Inflammatory macrophage (primary cell): Measurements from ENCODE around the gene DALRD3.

Source experiments
- DNase-seq, 2 donors: peaks; one replicate each; pipeline ENCODE4 v3.0.0-alpha.2; 2020 to 2022
- total RNA-seq, 18 experiments: gene quantifications; one replicate each; lab custom pipeline; 2026; ENCODE audit warnings: mixed read lengths in 6 of 18, inconsistent platforms in 2 of 18; lab: John Stamatoyannopoulos, UW

The DALRD3 gene
- 5.9 to 22.4 (median 15.3) reads per million in 18 experiments for total RNA-seq

GRCh38 chr3:49017971-49018706, at the start of gene DALRD3:
TSS of gene DALRD3 (minus strand) at chr3:49018580. CDS start at chr3:49018564, 16 bp downstream.
- peak; percentile 53 to 66 for DNase-seq

DNA sequence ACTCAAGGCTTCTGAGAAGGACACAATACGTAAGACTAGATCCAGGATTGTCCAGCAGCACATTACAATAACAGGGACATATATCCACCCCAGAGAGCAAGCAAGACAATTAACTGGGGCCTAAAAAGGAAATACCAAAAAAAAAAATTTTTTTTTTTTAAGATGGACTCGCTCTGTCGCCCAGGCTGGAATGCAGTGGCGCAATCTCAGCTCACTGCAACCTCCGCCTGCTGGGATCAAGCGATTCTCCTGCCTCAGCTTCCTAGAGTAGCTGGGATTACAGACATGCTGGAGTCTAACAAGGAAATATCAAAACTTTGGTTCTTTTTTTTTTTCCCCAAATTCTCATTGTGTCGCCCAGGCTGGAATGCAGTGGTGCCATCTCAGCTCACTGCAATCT, 39.6 kb upstream of the DALRD3 start:
- no peak for DNase-seq

DNA sequence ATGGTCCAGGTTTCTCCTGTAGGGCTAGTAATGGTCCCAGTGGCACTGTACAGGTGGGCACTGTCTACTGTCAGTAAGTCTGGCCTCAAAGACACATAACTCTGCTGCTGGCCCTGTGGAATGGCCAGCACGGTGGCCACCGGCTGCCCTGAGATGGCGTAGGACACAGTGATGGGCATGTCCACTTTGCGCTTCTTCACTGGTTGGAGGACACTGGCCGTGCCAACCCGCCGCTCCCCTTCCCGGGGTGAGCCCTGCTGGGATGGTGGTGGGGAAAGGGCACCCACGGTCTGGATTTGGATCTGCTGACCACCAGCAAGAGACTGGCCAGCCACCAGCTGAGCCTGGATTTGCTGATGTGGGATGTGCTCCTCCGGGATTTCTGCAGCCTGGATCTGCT, 38.9 kb upstream of the DALRD3 start:
- no peak for DNase-seq

- no peak for DNase-seq
Observed at GRCh38 chr3:49054344-49054862, 36.0 kb upstream of the DALRD3 start.

DNA sequence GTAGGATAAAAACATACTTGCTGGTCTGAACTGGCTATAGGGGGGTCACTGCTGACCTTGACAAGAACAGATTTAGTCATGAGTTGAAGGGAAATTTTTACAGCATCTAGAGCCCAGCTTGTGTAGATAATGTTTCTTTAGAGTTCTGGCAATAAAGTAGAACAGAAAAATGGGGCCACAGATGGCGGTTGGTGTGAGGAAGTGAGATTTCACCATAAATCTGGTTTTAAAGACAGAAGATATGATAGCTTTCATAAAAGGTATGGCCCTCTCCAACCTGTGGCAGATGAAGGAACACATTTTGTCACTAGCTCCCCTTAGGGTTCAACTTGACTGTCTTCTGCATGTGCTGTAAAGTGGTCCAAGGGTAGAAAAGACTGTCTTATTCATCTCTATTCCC, 35.2 kb upstream of the DALRD3 start:
- DNase-seq = no peak

DNA sequence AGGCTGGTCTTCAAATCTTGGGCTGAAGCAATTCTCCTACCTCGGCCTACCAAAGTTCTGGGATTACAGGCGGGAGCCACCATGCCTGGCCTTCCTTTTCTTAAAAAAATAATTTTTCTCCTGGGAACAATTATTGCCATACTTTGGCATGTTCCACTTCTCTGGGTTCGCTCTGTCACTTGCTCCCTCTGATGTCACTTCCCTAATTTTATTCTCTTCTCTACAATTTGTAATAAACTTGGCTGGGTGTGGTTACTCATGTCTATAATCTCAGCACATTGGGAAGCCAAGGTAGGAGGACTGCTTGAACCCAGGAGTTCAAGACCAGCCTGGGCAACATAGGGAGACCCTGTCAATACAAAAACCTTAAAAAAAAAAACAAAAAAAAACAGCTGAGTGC, 16.9 kb upstream of the DALRD3 start:
- DNase-seq = peak; percentile 63 to 76

DNA sequence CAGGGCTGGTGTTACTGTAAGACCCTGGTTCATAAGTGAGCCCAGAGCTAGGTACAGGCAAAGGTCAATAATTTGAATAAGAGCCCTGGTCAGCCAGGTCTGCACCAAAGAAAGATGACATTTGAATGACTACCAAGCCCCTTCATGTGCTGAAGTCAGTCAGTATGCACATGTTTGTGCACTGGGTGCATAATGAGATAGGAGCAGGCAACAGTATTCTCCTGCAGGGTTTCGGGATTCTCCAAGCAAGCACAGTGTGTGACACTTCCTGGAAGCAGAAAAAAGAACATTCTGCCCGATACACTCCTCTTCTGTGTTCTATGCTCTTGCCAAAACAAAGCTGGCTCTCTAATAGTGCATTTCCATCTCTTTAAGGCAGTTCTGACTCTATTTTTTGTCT, 16.3 kb upstream of the DALRD3 start:
- DNase-seq = no peak

DNA sequence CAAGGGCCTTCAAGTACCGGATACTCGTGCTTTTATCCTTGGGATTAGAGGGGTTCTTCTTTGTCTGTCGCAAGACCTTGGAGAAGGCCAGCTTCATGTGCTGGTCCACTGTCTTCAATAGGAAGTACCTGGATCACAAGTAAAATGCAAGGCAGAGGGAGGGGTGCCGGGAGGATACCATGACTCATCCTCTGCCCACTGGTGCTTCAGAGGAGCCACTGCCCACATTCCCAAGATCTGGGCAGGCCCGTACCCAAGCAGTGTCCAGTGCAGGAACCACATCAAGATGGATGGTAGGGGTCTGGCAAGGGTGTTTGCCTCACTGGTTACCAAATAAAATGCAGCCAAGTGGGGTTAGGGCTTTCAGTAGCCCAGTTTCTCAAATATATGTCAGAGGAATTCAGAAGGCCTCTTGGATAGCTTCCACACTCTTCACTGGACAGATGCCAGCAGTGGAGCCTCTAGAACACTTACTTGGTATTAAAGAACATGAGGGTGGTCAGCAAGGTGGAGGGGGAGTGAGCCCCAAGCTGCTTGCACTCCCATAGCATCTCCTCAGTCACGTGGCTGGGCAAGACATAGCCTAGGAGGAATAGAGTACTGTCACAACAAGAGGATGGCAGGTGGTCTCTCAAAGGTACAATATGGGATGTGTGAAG, 14.4 kb upstream of the DALRD3 start:
- no peak for DNase-seq

GRCh38 chr3:49030321-49030720, 11.9 kb upstream of the DALRD3 start:
- no peak for DNase-seq

- DNase-seq = no peak
Observed at GRCh38 chr3:49029563-49029884, 11.1 kb upstream of the DALRD3 start.

GRCh38 chr3:49028673-49029562, 10.5 kb upstream of the DALRD3 start, which contains the start of gene IMPDH2:
TSS of gene IMPDH2 (minus strand) at chr3:49029398. CDS start at chr3:49029350, 48 bp downstream.
- DNase-seq = peak; percentile 97 to 98

GRCh38 chr3:49028298-49028672, 9.9 kb upstream of the DALRD3 start:
- DNase-seq = no peak

DNA sequence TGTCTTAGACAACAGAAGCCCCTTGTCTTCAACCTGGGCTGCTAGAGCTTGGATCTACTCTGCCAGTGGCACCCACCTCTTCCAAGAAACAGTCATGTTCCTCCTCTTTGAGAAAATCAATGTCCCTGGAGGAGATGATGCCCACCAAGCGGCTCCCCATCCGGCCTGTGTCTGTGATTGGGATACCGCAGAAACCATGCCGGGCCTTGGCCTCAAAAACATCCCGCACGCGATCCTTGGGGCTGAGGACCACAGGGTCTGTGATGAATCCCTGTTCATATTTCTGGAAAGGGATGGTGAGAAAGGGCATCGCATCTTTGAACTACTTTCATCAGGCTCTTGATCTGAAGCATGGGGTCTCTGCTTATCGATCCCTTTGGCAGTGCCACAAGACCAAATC, 9.3 kb upstream of the DALRD3 start:
- DNase-seq = no peak

- no peak for DNase-seq
Observed at GRCh38 chr3:49026536-49026935, 8.2 kb upstream of the DALRD3 start.

DNA sequence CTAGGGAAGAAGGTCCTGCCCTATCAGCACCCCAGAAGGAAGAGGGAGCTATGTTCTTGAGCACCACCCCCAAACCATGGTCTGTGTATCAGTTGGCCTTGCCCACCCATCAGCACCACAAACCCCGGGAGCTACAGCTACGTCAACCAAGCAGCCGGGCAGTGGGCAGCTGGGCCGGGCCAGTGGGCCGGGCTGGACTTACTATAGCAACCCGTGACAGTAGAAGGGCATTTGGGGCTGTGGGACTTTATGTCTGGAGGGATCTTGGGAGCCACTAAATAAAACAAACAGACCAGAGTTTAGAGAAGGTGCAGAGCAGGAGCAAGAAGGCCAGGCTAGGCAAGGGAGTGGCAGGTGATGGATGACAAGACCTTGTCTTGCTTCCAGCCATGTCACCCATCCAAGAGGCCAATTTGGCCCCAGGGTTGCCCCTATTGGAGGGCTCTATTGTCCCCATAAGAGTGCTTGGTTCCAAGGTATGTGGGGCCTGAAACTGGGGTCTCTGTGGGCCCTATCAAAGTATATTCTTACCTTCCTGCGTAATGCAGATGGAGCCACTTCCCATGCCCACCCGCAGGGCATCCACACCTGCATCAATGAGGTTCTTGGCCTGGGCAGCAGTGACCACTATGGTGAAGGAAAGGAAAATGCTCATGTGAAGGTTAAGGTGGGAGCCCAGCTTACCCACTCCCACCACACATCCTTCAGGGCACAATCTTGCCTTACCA, 7.6 kb upstream of the DALRD3 start:
- DNase-seq = no peak

GRCh38 chr3:49025005-49025792, 6.8 kb upstream of the DALRD3 start:
- DNase-seq = no peak

DNA sequence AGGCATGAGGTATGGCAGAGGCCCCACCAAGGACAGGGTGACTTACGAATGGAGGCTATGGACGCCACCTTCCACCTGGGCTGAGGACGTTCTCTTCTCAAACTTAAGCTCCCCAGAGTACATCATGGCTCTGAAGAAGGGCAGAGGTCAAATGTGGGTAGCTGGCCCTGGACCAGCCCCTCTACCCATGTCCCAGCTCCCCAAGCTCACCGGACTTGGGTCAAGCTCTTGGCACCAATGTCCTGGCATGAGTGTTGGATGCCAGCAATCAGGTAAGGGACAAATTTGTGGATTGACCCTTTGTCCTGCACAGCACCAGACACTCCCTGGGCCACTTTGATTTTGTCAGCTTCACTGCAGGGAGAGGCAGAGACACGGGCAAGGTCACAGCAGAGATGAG, 6.1 kb upstream of the DALRD3 start:
- no peak for DNase-seq

DNA sequence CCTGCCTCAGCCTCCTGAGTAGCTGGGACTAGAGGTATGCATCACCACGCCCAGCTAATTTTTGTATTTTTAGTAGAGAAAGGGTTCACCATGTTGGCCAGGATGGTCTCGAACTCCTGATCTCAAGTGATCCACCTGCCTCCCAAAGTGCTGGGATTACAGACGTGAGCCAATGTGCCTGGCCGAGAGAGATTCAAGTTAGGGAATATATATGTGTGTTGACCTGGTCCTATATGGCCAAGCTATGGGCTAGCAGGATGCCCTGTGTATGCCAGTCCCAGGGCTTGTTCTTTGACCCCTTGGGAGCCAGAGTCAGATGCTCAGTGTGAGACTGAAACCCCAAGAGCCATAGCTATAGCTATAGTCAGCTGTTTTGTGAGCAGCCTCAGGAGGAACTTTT, 5.4 kb upstream of the DALRD3 start:
- DNase-seq = no peak

DNA sequence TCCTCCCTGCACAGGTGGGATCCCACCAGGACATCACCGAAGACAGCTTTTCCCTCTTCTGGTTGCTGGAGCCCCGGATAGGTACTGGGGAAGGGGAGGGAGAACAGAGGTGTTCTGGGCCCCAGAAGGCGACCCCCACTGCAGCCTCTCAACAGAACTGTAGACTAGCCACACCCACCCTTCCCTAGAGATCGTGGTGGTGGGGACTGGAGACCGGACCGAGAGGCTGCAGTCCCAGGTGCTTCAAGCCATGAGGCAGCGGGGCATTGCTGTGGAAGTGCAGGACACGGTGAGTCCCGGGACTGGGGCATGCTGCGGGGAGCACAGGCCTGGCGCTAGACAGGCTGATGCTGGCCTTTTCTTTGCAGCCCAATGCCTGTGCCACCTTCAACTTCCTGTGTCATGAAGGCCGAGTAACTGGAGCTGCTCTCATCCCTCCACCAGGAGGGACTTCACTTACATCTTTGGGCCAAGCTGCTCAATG, 4.3 kb upstream of the DALRD3 start:
- no peak for DNase-seq

DNA sequence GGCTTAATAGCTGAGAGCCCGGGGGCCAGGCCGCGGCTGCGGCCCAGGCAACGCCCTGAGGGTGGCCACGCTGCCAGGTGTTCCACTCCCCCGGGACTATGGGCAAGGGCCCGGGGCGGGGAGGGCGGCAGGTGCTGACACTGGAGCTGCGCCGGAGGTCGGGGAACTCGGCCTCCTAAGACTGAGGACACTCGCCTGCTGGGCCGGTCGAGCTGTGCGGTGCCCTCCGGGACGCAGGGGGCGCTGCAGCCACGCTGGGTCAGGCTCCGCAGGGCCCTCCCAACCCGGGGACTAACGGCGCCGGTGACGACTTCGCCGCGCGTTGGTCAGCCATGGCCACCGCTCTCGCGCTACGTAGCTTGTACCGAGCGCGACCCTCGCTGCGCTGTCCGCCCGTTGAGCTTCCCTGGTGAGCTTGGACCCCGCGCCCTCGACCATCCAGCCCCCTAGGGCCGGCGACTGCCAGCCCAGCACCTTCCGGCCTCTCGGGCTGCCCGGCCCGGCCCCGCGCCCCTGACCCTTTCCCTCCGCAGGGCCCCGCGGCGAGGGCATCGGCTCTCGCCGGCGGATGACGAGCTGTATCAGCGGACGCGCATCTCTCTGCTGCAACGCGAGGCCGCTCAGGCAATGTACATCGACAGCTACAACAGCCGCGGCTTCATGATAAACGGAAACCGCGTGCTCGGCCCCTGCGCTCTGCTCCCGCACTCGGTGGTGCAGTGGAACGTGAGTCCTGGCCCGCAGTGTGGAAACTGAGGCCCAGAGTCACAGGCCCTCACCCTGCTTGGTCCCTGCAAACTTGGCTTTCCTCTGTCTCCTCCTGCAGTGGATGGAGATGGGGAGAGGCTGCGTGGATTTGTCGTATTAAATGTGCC, 3.7 kb upstream of the DALRD3 start, which contains the start of gene NDUFAF3:
TSS of gene NDUFAF3 (plus strand) at position 309 of the 875 bp plus-strand sequence. CDS start at position 333, 24 bp downstream.
- DNase-seq = peak; percentile 94 to 95
